Measurements from ENCODE around the gene IQCF2. TPM values are rescaled to one million over a fixed set of nuclear protein-coding genes. Genes with fewer than 3 reads are reported as not detected.
"Not testable (repeated sequence)": the region's sequence is repeated elsewhere in the genome, so short reads cannot be mapped to it uniquely, and the experiment has no call there.

IQCF2 gene
- total RNA-seq, 2 experiments from 2014 or later = not detected

DNA sequence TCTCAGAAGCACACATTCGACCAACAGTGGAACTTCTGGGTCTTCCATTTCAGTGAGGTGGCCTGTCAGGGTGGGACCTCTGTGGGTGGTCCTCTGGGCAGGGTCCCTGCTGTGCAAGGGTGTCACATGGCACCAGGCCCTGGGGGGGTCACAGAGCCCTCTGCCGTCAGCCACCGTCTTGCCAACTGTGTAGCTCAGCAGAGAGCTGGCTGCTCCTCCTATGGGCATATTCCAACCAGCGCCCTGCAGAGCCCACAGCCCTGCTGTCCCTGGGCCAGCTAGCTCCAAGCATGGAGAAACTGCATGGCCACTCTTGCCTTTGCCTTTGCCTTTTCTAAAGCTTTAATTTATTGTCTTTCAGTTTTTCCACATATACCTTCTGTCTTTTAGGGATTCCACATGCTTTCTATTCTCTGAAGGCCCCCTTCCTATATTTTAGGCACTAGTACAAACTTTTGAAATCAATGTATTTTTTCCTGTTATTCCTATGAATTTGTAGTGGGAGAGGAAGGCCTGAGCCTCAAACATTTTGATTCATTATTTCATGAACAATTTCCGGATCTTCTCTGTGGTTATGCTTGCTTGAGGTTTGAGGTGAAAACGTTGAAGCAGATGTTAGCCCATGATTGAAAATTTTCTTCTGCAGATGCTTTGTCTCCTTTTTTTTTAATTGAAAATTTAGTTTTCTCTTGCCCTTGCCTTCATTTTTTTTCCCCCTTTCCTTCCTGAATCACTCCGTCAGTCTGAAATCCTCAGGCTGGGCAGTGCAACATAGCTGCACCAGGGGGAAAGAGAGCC lies 30.0 kb downstream of the IQCF2 start:
- CTCF ChIA-PET = no interaction called here
- H3K27ac Mint-ChIP-seq = no peak overlapping the region
- H3K4me1 Mint-ChIP-seq = peaks cover 26% of the 10 kb centered on the region
- no peaks in the 10 kb centered on the region for H3K9me3 Mint-ChIP-seq (ENCODE audit: low read depth)
- H3K4me3 Mint-ChIP-seq = no peak overlapping the region
- DNase-seq = no peak
- H3K27me3 Mint-ChIP-seq = peaks cover 15% of the 10 kb centered on the region
- no peak for ATAC-seq
- H3K36me3 Mint-ChIP-seq = no peaks in the 10 kb centered on the region

DNA sequence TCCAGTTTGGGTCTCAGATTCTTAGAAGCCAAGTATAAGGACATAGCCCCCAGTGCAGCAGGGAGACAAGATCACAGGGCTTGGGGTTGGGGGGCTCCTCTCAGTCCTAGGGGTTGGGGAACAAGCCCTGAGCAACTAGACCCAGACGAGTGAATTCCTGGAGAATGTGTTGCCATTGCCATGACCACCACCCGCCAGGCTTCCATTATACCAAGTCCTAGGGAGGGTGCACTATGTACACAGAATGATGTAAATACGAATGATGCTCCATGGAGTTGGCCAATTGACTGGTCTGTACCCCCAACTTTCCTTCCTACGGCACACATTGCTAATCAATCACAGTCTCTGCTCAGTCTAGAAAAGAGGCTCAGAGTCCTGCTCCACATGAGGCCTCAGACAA lies 33.0 kb downstream of the IQCF2 start:
- no peaks in the 10 kb centered on the region for H3K9me3 Mint-ChIP-seq (ENCODE audit: low read depth)
- H3K4me1 Mint-ChIP-seq = peaks cover 28% of the 10 kb centered on the region
- ATAC-seq = no peak
- peaks cover 34% of the 10 kb centered on the region for H3K27me3 Mint-ChIP-seq
- CTCF ChIA-PET = no interaction called here
- H3K27ac Mint-ChIP-seq = no peak overlapping the region
- no peaks in the 10 kb centered on the region for H3K36me3 Mint-ChIP-seq
- DNase-seq = no peak
- H3K4me3 Mint-ChIP-seq = no peak overlapping the region

- H3K36me3 Mint-ChIP-seq = no peaks in the 10 kb centered on the region
- H3K4me3 Mint-ChIP-seq = no peak overlapping the region
- no peaks in the 10 kb centered on the region for H3K9me3 Mint-ChIP-seq (ENCODE audit: low read depth)
- CTCF ChIA-PET = no interaction called here
- ATAC-seq = no peak
- no peak for DNase-seq
- peaks cover 26% of the 10 kb centered on the region for H3K4me1 Mint-ChIP-seq
- no peak overlapping the region for H3K27ac Mint-ChIP-seq
- peaks cover 32% of the 10 kb centered on the region for H3K27me3 Mint-ChIP-seq
These were observed 33.5 kb downstream of the IQCF2 start for GRCh38 chr3:51894939-51895338.

- no peak overlapping the region for H3K4me3 Mint-ChIP-seq
- ATAC-seq (no peak), DNase-seq (no peak)
- no peaks in the 10 kb centered on the region for H3K9me3 Mint-ChIP-seq (ENCODE audit: low read depth)
- H3K27me3 Mint-ChIP-seq = peaks cover 41% of the 10 kb centered on the region
- CTCF ChIA-PET = no interaction called here
- no peak overlapping the region for H3K27ac Mint-ChIP-seq
- H3K36me3 Mint-ChIP-seq = no peaks in the 10 kb centered on the region
- peaks cover 8% of the 10 kb centered on the region for H3K4me1 Mint-ChIP-seq
These were observed 35.3 kb downstream of the IQCF2 start for GRCh38 chr3:51896607-51897305.

- H3K4me1 Mint-ChIP-seq = peaks cover 6% of the 10 kb centered on the region
- no peaks in the 10 kb centered on the region for H3K36me3 Mint-ChIP-seq
- DNase-seq = no peak
- ATAC-seq = no peak
- H3K27ac Mint-ChIP-seq = no peak overlapping the region
- CTCF ChIA-PET = no interaction called here
- H3K27me3 Mint-ChIP-seq = peaks cover 43% of the 10 kb centered on the region
- H3K9me3 Mint-ChIP-seq (ENCODE audit: low read depth) = no peaks in the 10 kb centered on the region
- no peak overlapping the region for H3K4me3 Mint-ChIP-seq
These were observed 36.0 kb downstream of the IQCF2 start for GRCh38 chr3:51897391-51897790.

- not testable (repeated sequence) for H3K4me3 Mint-ChIP-seq; ATAC-seq; H3K27ac Mint-ChIP-seq; H3K36me3 Mint-ChIP-seq; H3K9me3 Mint-ChIP-seq (ENCODE audit: low read depth); H3K4me1 Mint-ChIP-seq
- H3K27me3 Mint-ChIP-seq = peaks cover 46% of the 10 kb centered on the region
- DNase-seq = peak; percentile 35
- CTCF ChIA-PET = interaction anchor here (0.6 kb wide), 1 partner anchor 13 kb away, joined by 3 read pairs; no protein-coding TSS in a partner anchor
These were observed 38.6 kb downstream of the IQCF2 start for GRCh38 chr3:51900043-51900442.

DNA sequence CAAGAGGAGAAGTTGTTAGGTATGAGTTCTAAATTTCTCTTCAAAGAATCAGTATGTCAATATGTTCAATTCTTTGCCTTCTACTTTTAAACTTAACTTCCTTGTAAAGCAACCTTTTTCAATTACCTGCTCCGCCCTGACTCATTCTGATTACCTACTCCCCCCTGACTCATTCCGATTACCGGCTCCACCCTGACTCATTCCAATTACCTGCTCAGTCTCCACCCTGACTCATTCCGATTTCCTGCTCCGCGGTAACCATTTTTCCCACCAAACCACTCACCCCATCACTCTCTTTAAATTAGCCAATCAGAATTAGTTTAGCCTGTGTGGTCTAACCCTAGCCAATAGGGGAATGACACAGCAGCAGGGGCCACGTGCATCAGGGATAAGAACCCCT lies 40.9 kb downstream of the IQCF2 start:
- peaks cover 41% of the 10 kb centered on the region for H3K27me3 Mint-ChIP-seq
- CTCF ChIA-PET; H3K9me3 Mint-ChIP-seq (ENCODE audit: low read depth); H3K27ac Mint-ChIP-seq; H3K36me3 Mint-ChIP-seq; ATAC-seq; H3K4me1 Mint-ChIP-seq; H3K4me3 Mint-ChIP-seq: not testable (repeated sequence)
- DNase-seq = peak; percentile 59

DNA sequence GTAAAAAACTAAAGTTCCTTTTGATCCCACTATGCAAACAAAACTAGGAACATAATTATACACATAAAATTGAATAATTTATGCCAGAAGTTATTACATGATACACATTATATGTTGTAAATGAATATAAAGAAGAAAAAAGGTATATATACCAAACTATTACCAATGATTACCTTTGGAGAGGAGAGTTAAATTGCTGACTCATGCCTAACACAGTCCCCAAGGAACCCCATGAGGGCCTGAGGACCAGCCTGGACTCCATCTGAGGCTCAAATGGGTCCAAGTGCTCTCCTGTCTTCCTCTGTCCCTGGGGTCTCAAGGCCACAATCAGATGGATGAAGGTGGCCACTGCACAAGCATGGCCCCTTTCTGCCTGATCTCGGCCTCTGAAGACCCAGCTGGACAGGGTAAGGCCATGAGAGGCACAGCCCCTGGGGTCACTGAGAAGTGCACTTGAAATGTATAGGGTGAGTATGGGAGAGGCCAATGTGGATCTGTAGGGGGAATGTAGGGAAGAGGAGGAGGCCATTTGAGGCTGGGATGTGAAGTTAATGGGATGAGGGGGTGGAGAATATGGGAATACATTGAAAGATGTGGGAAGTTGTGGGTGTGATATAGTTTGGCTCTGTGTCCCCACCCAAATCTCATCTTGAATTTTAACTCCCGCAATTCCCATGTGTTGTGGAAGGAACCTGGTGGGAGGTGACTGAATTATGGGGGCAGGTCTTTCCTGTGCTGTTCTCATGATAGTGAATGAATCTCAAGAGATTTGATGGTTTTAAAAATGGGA lies 42.8 kb downstream of the IQCF2 start:
- peaks cover 39% of the 10 kb centered on the region for H3K27me3 Mint-ChIP-seq
- DNase-seq (no peak), ATAC-seq (no peak)
- H3K9me3 Mint-ChIP-seq (ENCODE audit: low read depth) = peaks cover 12% of the 10 kb centered on the region
- H3K27ac Mint-ChIP-seq = no peak overlapping the region
- H3K4me3 Mint-ChIP-seq = no peak overlapping the region
- peaks cover 7% of the 10 kb centered on the region for H3K36me3 Mint-ChIP-seq
- CTCF ChIA-PET = no interaction called here
- H3K4me1 Mint-ChIP-seq = peaks cover 6% of the 10 kb centered on the region

GRCh38 chr3:51908026-51908425 lies 46.6 kb downstream of the IQCF2 start:
- no peak overlapping the region for H3K4me3 Mint-ChIP-seq

More at GRCh38 chr3:51908026-51908425, 46.6 kb downstream of the IQCF2 start:
- ATAC-seq (no peak), DNase-seq (no peak)
- no peaks in the 10 kb centered on the region for H3K4me1 Mint-ChIP-seq
- peaks cover 19% of the 10 kb centered on the region for H3K27me3 Mint-ChIP-seq
- CTCF ChIA-PET = no interaction called here
- no peak overlapping the region for H3K27ac Mint-ChIP-seq
- peaks cover 7% of the 10 kb centered on the region for H3K36me3 Mint-ChIP-seq
- peaks cover 13% of the 10 kb centered on the region for H3K9me3 Mint-ChIP-seq (ENCODE audit: low read depth)

Other genes starting within 250 kb of the IQCF2 start
- 10 to 100 TPM; 58.8 to 66.5 TPM for gene TEX264, start 190.4 kb upstream of the IQCF2 start, total RNA-seq
- gene GRM2, start 154.5 kb upstream of the IQCF2 start, total RNA-seq = under 1 TPM; 0.52 to 0.55 TPM
- gene IQCF6, start 82.4 kb upstream of the IQCF2 start, total RNA-seq = not detected
- gene IQCF5, start 14.0 kb downstream of the IQCF2 start, total RNA-seq = not detected
- gene IQCF1, start 41.7 kb downstream of the IQCF2 start, total RNA-seq = not detected
- 10 to 100 TPM; 25.4 to 38.0 TPM for gene RRP9, start 80.3 kb downstream of the IQCF2 start, total RNA-seq
- 10 to 100 TPM; 15.8 to 19.0 TPM for gene PARP3, start 80.7 kb downstream of the IQCF2 start, total RNA-seq
- not detected for gene GPR62, start 93.8 kb downstream of the IQCF2 start, total RNA-seq
- gene PCBP4, start 105.8 kb downstream of the IQCF2 start, total RNA-seq = 10 to 100 TPM; 11.4 to 21.1 TPM
- 10 to 100 TPM; 36.2 to 36.7 TPM for gene ABHD14B, start 112.4 kb downstream of the IQCF2 start, total RNA-seq
- gene ABHD14A, start 113.4 kb downstream of the IQCF2 start, total RNA-seq = 10 to 100 TPM; 11.8 to 13.7 TPM
- 10 to 100 TPM; 18.1 to 21.3 TPM for gene ACY1, start 121.9 kb downstream of the IQCF2 start, total RNA-seq
- gene RPL29, start 134.3 kb downstream of the IQCF2 start, total RNA-seq = 1,000 to 10,000 TPM; 1,042 to 1,060 TPM
- 10 to 100 TPM; 24.2 to 29.3 TPM for gene DUSP7, start 195.0 kb downstream of the IQCF2 start, total RNA-seq

Data from activated CD8-positive, alpha-beta memory T cell treated with anti-CD3 and anti-CD28 coated beads, Interleukin-2, amount 10 ng/mL, durations not matched to agents 7 days and 5 days (primary cell).